ENCODE measurements around the gene PLCB4.

DNA sequence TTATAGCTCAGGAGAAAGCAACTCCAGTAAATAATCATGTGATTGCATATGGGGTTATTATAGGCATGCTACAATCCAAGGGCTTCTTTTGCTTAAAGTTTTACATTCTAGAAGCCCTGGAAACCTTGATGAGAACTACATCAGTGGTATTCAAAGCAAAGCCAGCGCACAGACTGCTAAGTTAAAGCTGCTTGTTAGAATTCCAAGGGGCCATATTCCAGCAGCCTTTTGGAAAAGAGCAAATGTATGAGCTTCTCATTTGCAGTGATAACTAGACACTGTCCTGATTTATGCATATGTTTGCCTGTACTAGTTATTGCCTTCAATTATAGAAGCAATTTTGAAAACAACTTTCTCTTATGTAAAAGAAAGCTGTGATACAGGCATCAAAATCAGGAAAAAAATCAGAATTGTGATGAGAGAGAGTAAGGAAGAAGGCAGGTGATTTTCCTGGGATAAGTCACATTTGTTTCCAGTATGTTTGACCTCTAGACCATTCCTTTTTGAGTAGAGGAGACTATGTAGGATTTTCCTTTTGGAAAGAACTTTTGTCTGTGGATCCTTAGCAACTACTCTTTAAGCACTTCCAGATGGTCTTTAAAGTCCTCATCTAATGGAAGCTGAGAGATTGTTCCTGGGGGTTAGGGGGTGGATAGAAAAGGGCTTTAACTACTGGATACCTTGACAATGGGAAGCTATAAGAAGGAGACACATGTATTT, 159.2 kb downstream of the PLCB4 start:
- TF ChIP-seq CTCF (IDR thresholded peaks at IDR 0.05) (no peak), POLR2A (IDR thresholded peaks at IDR 0.05) (no peak)

Data from transverse colon (tissue), 3 donors.